ENCODE data around the gene MRPS18B. TPM values are rescaled to one million over a fixed set of nuclear protein-coding genes. Genes with fewer than 3 reads are reported as not detected.

Gene MRPS18B
- total and polyA plus RNA-seq, 2 of the 13 experiments (the other 11 are each of a cell fraction or from before 2014, with no cell fraction given), result 125 to 131 TPM

- TF ChIP-seq HMGXB3 (CRISPR knock-in tag; IDR thresholded peaks at IDR 0.05; ENCODE audit: borderline replicate concordance), result peak; percentile 73; the same call in 1 of the 2 replicates
- no peak for TF ChIP-seq ZNF703 (CRISPR knock-in tag; IDR thresholded peaks at IDR 0.05; ENCODE audit: borderline replicate concordance)
- TF ChIP-seq DBP (CRISPR knock-in tag; IDR thresholded peaks at IDR 0.05; ENCODE audit: not compliant biosample characterization), result no peak
- TF ChIP-seq DR1 (CRISPR knock-in tag; IDR thresholded peaks at IDR 0.05), result 0 out of 2 replicates have a peak, but pooled peaks have one; percentile 47
- peak; percentile 83; the same call in 1 of the 2 replicates for TF ChIP-seq ZNF580 (CRISPR knock-in tag; IDR thresholded peaks at IDR 0.05; ENCODE audit: borderline replicate concordance, low read depth)
- peak; percentile 79; the same call in 1 of the 2 replicates for TF ChIP-seq ARID2 (CRISPR knock-in tag; IDR thresholded peaks at IDR 0.05; ENCODE audit: borderline replicate concordance)
- 0 out of 2 replicates have a peak, but pooled peaks have one; percentile 40 for TF ChIP-seq ZNF713 (CRISPR knock-in tag; IDR thresholded peaks at IDR 0.05)
- peak; percentile 92; the same call in 2 of the 3 replicates for TF ChIP-seq MXI1 (IDR thresholded peaks at IDR 0.05; ENCODE audit: borderline replicate concordance, low read depth, low read length)
- TF ChIP-seq ZNF501 (CRISPR knock-in tag; IDR thresholded peaks at IDR 0.05), result peak; percentile 96
- TF ChIP-seq XRCC5 (optimal IDR thresholded peaks at IDR 0.05; ENCODE audit: low read length), result peak; percentile 94
- peak in 1 of 2 experiments; percentile 51; a peak in 1 of 4 replicates for TF ChIP-seq ATF4 (CRISPR knock-in tag; IDR thresholded peaks at IDR 0.05)
- TF ChIP-seq RXRA (CRISPR knock-in tag; IDR thresholded peaks at IDR 0.05), result peak; percentile 77
- TF ChIP-seq PAXIP1 (CRISPR knock-in tag; conservative IDR thresholded peaks at IDR 0.05), result peak; percentile 39
- TF ChIP-seq MYC (CRISPR knock-in tag; IDR thresholded peaks at IDR 0.05; ENCODE audit: borderline replicate concordance), result peak; percentile 62; the same call in 1 of the 2 replicates
- no peak for TF ChIP-seq KAT2B (IDR thresholded peaks at IDR 0.05; ENCODE audit: borderline replicate concordance, low read depth, low read length)
- peak; percentile 87; the same call in 1 of the 2 replicates for TF ChIP-seq NFATC3 (CRISPR knock-in tag; IDR thresholded peaks at IDR 0.05)
- no peak for TF ChIP-seq CC2D1A (CRISPR knock-in tag; IDR thresholded peaks at IDR 0.05)
- peak; percentile 78 for TF ChIP-seq SALL1 (CRISPR knock-in tag; IDR thresholded peaks at IDR 0.05)
Measured at GRCh38 chr6:30672445-30673253, 55.0 kb downstream of the MRPS18B start, which contains the start of gene DHX16 (continued).

Measured in HepG2 (cell line).